AML-193 (cell line): Measurements from ENCODE around the gene VIPR2.

Experiments
- DNase-seq, 2 experiments: peaks; one replicate each; lab custom pipeline; 2025; lab: John Stamatoyannopoulos, UW

Gene VIPR2

DNA sequence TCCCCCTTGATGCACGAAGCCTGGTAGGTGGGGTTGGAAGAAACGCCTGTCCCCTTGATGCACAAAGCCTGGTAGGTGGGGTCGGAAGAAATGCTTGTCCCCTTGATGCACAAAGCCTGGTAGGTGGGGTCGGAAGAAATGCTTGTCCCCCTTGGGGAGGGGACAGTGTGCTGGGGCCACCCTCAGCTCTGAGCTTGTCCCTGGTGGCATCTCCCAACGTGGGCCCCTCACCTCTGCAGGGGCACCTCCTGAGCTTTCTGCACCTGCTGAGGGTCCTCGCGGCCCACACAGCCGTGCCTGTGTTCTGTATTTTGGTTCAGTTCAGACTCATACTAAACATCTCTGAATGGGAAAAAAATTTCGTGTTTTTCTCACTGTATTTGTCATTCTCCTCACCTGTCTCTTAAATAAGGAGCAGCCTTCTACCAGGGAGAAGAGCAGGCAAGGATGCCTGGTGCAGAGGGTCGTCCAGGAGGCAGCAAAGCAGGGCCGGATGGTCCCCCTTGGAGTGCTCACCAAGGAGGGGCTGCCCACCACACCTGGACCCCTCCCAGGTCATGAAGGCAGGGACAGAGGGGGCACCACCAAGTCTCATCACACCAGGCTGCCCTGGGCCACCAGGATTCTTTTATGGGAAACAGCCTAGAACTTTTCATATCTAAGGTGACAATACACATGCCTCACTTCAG, 24.7 kb downstream of the VIPR2 start:
- DNase-seq, result no peak

DNA sequence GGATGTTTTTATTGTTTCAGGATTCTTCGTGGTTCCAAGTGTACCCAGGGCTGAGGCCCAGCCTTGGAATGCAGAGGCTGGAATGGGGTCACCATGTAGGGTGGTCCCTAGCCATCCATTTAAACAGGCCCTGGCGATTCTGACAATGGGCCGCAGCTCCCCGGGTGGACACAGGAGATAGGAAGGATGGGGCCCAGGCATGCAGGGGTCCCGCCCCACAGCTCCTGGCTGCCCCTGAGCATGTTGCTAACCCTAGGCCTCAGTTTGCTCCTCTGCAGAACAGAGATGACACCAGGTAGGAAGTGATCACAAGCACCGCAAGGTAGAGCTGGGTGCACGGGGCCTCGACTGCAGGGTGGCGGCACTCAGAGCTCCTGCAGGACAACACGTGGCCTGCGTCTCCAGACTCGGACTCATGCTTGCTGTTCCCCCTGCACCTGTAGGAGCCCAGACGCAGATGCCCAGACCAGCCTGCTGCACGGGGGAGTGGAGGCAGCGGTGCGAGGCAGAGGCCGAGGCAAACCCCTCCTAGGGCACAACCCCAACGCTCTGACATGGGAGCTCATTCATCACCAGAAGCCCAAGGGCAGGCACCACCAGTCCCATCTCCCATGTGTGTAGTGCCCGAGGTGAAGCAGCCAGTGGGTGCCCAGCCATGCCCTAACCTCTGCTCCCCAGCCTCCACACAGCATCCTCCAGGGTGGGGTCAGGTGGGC, 25.5 kb downstream of the VIPR2 start:
- DNase-seq, result no peak

DNA sequence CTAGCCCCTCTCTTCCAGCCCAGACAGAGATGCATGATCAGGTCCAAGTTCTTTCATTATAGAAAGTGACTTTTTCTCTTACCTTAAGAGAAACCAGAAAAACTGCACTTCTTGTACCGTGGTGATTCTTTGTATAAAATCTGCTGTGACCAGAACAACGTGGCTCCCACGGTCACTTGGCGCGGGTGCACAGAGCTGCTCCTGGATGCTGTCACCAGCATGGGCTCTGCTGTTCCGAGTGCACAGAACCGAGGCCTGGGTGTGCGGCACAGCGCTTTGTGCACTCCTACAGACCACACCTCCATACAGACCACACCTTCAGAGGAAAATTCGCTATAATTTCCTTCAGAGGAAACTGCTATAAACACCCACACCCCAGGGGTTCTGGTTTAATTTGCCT, 26.0 kb downstream of the VIPR2 start:
- DNase-seq, result no peak

DNA sequence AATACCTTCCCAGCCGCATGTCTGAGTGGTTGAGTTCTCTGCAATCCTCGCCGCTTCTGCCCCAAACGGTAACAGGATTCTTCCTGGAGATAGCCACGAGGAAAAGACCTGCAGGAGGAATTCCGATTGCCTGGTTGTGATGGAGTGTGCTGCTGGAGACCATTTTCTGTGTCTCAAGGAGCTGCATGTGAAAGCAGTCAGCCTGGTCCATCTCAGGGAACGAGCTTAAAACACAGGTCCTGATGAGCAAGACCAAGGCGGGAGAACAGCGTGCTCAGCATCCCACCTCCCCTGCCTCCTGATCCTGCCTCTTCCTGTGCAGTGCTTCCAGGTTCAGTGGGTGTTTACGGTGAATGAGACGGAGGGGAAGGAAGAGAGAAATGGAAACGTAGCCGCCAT, 26.5 kb downstream of the VIPR2 start:
- no peak for DNase-seq

DNA sequence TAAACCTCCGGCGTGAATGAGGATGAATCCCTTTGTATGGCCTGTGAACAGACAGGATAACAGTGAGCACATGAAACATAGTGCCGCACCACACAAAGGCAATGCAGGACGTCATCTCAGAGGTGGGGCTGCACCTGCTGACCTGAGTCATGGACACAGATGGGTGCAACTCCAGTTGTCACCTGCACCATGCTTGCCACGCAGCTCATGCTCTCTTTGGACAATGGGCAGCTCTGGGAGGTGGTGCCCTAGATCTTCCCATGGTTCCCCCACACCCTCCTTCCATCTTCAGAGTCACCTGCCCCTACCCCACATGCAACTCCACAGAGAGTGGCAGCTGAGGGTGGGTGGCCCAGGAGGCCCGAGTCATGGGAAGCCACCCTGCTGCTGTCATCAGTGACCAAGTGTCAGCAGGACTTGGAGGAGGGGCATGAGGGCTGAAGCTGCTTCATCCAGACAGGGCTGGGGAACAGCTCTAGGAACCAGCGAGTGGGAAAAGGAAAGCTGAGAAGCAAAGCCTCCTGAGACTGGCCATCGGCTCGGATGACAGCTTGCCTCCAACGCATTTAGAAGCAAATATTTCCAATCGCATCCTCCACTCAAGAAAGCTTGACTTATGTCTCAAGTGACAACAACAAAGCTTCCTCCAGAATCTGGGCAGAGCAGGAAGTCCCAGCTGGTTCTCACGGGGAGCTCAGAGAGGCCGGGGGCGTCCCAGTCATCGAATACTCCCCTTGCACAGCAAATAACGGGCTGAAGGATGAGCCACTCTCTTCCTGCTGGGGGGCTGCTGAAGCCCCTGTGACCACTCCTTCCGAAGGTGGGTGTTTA, 27.1 kb downstream of the VIPR2 start:
- no peak for DNase-seq

DNA sequence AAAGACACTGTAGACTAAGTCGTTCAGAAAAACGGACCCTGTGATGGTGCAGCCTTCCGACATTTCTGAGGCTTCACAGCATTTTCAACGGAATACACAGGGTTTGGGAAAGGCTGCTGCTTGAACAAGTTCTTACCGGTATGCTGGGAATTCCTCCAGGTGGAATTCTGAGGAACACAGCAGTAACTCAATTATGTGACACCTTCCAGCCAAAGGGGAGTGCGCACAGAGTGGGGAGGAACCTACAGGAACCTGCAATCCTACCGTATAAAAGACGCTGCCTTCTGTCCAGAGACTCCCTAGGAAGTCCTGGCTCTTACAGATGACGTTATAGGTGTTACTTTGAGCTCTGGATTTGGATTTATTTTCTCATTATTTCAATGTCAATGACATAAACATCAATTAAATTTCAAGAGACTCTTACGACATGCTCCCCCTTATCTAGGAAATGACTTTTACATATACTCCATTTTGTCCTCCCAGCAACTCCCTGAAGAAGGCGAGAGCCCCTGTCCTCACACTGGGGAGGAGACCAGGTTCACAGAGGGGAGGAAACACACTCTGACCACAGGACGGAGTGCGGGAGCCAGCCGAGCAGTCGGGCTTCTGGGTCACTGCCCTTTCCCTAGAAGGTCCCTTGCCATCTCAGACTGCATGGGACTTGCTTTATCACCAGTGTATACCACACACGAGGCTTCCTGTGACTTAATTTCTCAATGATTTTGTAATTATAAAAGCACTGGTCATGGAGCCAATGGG, 27.9 kb downstream of the VIPR2 start:
- no peak for DNase-seq

DNA sequence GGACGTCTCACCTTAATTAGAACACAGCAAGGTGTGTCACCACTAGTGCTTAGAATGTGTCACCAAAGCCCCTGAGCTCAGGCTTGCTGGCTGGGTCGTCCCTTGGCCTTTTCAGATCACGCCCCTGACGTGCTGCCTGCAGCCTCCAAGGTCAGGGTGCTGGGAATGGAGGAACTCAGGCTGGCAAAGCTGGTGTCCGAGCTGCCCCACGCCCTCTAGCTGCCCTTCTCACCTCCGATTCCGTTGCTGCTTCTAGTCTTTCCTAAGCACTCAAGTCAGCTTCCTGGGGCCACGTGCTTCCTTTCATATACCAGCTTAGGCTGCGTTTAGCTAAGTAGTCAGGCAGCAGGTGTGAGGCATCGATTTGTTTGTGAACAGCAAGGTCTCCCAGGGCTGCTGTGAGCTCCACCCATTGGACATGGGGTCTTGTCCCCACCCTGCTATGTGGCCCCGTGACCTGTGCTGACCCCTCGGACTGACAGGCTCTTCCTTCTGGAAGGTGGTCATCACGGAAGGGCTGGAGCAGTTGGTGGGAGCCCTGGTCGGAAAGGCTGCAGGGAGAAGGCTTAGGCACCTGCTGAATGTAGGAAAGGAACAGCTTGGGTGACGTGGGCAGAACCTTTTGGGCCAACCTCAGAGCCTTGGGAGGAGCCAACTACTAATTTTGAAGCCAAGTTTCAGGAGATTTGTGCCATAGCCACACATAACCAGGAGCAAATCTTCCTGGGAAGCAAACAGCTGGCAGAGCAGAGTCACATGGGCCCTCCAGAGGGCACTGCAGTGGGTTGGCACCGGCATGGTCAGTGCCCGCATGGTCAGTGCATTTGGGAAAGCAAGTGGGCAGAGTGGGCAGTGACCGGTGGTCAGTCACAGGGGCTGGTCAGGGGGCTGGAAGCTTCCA, 28.8 kb downstream of the VIPR2 start:
- no peak for DNase-seq

DNA sequence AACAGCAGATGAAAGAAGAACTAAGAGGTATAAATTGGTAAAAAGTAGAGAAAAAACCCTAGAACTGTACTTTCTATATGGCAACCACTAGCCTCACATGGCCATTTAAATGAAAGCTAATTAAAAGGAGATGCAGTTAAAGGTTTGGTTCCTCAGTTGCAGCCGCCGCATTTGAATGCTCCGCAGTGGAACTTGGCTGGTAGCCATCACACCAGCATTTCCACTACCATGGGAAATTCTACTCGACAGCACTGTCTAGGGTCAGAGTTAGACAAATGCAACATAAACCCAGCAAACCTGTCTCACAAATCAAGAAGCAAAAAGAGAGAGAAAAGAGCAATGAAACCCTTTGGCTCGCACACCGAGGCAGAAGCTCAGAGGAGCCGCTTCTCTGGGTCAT, 29.7 kb downstream of the VIPR2 start:
- DNase-seq, result no peak

DNA sequence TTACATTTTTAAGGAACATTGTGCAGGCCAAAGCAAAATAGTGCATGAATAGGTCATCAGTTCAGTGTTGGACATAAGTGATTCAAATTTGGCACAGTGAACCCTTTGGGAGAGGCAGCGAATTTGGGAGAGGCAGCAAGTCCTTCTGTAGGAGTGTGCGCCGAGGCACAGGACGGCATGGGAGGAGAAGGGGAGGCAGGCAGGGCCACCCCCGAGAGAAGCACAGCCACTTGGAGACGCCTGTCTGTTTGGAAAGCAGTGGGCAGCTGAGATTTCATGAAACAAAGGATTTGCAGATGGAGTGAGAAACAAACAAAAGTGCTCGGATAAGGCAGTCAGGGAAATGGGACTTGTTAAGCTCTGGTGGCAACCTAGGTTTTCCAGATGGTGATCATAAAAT, 30.6 kb downstream of the VIPR2 start:
- no peak for DNase-seq

DNA sequence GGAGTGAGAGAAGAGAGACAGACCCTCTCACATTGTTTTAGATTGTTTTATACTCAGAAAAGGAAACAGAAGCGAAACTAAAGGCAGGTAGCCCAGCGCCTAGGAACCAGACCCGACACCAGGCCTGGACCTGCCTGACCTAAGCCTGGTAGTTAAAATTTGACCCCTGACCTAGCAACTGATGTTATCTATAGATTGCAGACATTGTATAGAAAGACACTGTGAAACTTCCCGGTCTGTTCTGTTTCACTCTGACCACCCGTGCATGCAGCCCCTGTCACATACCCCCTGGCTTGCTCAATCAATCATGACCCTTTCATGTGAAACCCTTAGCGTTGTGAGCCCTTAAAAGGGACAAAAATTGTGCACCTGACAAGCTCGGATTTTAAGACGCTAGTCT, 31.6 kb downstream of the VIPR2 start:
- DNase-seq, result no peak

DNA sequence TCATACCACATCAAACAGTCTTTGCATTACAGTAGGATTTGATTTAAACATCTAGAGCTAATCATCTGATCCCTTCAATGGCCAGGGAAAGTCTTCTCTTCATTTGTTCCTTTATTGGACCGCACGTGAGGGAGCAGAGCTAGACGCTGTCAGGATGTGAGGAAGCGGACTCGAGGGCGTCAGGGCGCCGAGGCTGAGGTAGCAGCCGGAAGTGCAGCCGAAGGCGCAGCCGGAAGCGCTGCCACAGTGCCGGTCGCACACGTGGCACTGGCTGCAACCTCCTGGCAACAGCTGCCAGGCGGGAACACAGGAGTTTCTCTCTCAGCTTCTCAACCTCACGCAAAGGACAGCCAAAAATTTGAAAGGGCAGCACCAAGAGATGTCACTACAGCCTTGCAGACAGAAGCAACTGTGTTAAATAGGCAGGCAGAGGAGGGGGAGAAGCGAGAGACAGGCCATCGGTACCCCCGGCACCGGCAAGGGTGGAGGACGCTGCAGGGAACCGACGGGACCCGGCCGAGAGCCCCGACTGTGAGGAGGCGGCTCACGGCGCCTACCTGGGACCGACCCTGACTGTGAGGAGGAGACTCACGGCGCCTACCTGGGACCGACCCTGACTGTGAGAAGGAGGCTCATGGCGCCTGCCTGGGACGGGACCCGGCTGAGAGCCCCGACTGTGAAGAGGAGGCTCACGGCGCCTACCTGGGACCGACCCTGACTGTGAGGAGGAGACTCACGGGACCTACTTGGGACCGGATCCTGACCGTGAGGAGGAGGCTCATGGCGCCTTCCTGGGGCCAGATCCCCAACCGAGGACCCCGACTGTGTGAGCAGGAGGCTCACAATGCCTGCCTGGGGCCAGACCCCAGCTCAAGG, 32.3 kb downstream of the VIPR2 start:
- DNase-seq, result no peak

DNA sequence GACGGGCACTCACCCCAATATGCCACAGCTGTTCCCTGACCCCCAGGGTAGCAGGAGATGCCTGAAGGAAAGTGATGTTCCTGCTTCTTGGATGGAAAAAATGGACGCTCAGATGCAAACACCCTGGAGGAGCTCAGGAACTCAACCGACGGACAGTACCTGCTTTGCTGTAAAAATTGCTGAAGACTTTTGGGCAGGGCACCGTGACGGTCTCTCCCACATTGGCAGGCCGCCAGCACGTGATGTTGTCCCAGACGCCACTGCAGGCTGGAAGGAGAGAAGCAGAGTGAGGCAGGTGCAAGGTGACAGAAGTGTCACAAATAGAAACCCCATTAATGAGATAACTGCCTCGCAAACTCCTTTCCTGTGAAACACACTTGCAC, 35.0 kb downstream of the VIPR2 start:
- no peak for DNase-seq

DNA sequence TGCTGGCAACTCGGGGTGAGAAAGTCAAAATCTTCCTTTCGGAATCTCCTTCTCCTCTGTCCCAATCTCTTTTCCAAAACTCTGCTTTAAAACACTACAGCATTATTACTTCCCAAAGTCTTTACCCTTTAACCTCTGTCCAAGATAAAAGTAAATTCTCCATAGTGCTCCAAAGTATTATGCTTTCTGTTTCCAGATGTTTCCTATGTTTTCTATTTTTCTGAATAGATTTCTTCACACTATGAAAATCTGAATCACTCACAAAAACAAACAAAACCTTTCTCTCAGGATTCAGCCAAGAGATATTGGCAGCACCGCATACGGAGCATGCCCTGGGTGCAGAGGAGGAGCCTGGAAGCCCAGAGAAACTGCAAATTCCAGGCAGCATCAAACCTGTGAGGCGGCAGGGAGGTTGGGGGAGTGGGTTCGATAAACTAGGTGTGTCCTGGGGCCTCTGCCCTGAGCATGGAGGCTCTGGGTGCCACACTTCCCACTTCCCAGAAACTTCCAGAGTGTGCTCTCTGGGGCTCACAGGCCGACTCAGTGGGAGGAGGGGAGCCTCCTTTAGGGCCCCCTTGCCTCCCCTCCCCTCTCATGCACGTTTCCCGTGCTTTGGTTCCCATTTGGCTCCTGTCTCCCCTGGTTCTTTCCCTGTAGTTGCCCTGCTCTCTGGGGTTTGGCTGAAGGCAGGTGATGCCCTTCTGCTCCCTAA, 35.6 kb downstream of the VIPR2 start:
- DNase-seq, result no peak

DNA sequence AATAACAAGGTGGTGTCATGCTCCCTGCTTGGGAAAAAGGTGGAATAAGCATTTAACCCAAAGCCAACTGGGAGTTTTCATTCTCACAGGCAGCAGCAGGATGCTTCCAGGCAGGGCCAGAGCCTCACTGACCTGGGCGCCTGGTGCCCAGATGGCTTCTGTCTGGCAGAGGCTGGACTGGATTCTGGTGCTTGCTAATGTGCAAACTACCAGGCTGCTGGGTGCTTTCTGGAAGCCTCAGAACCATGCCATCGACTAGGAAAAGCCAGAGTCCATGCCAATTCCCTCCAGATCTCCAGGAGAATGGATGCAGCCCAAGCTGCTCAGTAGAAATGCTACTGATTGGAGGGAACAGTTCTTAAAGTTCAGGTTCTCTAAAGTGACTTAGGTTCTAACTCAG, 36.2 kb downstream of the VIPR2 start:
- no peak for DNase-seq

DNA sequence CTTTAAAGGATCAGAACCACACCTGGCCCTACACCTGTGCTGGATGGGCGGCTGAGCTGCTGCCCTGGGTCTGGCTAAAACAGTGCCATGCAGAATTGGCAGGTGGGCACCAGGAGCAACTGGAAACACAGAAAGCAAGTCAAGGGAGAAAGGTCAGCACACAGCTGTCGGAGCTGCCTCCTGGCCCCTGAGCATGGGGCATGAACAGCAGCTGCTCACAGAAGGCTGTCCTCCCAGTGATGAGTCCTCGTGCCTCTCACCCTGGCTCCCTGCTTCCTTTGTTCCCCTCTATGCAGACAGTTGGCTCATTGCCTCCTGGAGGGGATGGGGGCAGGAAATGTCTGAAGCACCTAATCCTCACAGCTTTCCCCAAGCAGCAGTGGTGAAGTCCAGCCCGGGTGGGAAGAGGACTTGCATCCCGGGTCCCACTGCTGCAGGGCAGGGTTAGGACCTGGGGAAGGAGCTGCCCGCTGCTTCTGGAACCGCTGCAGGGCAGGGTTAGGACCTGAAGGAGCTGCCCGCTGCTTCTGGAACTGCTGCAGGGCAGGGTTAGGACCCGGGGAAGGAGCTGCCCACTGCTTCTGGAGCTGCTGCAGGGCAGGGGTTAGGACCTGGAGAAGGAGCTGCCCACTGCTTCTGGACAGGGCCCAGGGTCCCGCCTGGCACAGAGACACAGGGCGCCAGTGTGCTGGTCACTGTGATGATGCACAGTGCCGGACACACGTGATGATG, 37.3 kb downstream of the VIPR2 start:
- no peak for DNase-seq

DNA sequence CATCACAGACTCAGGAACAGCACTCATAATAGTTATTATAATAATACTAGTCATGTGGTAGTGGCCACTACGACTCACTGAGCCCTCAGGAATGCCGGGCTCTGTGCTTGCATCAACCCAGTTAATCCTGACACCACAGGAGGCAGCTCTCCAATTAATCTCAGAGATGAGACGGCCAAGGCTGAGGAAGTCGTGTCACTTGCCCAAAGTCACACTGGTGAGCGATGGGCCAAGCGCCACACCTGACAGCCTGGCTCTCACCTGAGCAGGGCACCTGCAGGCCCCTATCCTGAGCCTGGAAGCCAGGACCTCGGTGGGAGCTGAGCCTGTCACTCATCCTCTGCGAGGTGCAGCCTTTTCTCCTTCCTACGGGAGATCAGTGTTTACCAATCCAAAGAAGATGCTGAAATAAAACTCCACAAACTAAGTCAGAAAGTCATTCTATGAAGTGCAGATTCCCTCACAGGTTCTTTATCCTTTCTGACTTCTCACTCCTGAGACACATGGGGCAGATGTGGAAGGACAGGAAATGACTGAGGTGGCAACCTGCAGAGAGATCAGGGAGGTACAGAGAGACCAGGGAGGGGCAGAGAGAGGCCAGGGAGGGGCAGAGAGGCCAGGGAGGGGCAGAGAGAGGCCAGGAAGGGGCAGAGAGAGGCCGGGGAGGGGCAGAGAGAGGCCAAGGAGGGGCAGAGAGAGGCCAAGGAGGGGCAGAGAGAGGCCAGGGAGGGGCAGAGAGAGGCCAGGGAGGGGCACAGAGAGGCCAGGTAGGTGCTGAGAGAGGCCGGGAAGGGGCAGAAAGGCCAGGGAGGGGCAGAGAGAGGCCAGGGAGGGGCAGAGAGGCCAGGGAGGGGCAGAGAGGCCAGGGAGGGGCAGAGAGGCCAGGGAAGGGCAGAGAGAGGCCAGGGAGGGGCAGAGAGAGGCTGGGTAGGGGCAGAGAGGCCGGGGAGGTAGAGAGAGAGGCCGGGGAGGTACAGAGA, 38.5 kb downstream of the VIPR2 start:
- no peak for DNase-seq

DNA sequence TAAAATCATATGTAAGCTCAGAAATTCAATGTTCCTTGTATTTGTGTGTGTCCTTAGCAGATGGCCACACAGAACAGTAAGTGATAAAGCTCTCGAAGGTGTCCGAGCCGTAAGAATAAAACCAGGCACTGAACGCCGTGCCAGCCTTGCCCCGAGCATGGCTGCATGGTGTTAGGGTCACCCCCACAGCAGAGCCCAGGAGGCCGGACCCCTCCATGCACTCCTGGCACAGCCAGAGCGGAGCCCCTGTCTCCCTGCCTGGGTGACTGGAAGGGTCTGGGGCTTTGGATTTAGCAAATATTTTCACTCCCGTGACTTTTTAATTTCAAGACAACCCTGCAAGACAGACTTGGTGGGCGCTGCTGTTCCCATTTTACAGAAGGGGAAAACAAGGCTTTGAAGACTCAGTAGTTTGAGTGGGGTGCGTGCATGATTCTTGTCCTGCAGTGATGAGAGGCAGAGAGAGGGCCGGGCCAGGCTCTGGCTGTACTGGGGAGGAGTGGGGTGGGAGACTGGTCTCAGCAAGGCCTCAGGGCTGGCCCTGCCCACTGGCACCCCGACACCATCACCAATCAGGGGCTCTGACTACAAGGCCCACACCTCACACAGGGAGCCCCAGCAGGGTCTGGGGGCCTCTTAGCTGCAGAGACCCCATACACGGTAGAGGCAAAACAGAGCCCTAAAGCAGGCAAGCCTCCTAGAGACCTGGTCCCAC, 39.4 kb downstream of the VIPR2 start:
- no peak for DNase-seq
